K562 (cell line): Measurements from ENCODE around the gene EFCAB10. TPM values are rescaled to one million over a fixed set of nuclear protein-coding genes. Genes with fewer than 3 reads are reported as not detected.
A peak's percentile ranks its signal among the peaks of the same experiment; 100 is the strongest.

Experiments used
- PRDM10 ChIP-seq: fragments of 450-650 bp; IDR thresholded peaks from 2 replicates; pipeline ENCODE4 v1.6.1; 2018; ENCODE audit not compliant: partially characterized antibody
- TEAD4 ChIP-seq, 2 experiments: sonication (generic) in 1 of 2; formaldehyde crosslinking in 1 of 2; IDR thresholded peaks; 2 replicates each; pipeline versions ENCODE4 v1.6.1 to v1.8.0; 2012 to 2022; ENCODE audit warnings: borderline replicate concordance in 1 of 2, inconsistent platforms in 1 of 2, low read length in 1 of 2, mild to moderate bottlenecking in 1 of 2, missing genetic modification reagents in 1 of 2
- TRIM24 ChIP-seq, 2 experiments: fragments of 450-650 bp; IDR thresholded peaks; 2 replicates each; pipeline ENCODE4 v1.6.1; 2016
- VEZF1 ChIP-seq: fragments of 200-800 bp; sonication (Bioruptor generic); IDR thresholded peaks from 2 replicates; pipeline ENCODE4 v1.6.1; 2017; ENCODE audit warnings: missing genetic modification characterization, missing compliant biosample characterization
- ZNF407 ChIP-seq: fragments of 450-650 bp; IDR thresholded peaks from 2 replicates; pipeline ENCODE4 v1.6.1; 2016; ENCODE audit warnings: low read depth
- ZNF436 ChIP-seq: fragments of 250-450, 450-650 bp; sonication (Bioruptor Pico); formaldehyde crosslinking; IDR thresholded peaks from 2 replicates; pipeline ENCODE4 v1.7.0; 2020; ENCODE audit warnings: mild to moderate bottlenecking
- ZNF592 ChIP-seq: fragments of 450-650 bp; IDR thresholded peaks from 2 replicates; pipeline ENCODE4 v1.6.1; 2017; ENCODE audit warnings: antibody characterized with exemption, mild to moderate bottlenecking
- polyA plus RNA-seq, 8 experiments: library from polyadenylated mRNA; depleted of rRNA in 4 of 8; stranded (reverse) in 5 of 8; unstranded in 3 of 8; fragments of >200 nt; fragmentation: Nextera tagmentation in 2 of 8; fragmentation: Illumina TruSeq in 1 of 8; extraction: Ambion mirVana in 2 of 8; extraction: Trizol in 1 of 8; gene quantifications; 2 replicates each; pipeline versions ENCODE4 v1.2.1 to v1.2.3, GENCODE V29; 2011 to 2014; ENCODE audit warnings: inconsistent platforms in 1 of 8, missing spikeins in 1 of 8
- total RNA-seq, 7 experiments: library from RNA; depleted of rRNA in 6 of 7; stranded (reverse); fragments of >200 nt in 6 of 7; fragmentation: Illumina TruSeq in 2 of 7; extraction: Trizol in 2 of 7; gene quantifications; 2 replicates each; pipeline versions ENCODE4 v1.2.1 to v1.2.3, GENCODE V29; 2011 to 2021; ENCODE audit warnings: low replicate concordance in 1 of 7

The EFCAB10 gene
- total and polyA plus RNA-seq, 9 of the 15 experiments (the other 6 are each of a cell fraction or from before 2014, with no cell fraction given) = 5.0 to 21.4 (median 16.8) TPM

- TF ChIP-seq ZNF407 (no peak), TRIM24 (IDR thresholded peaks at IDR 0.05) (no peak), ZNF436 (CRISPR knock-in tag) (no peak), TEAD4 (IDR thresholded peaks at IDR 0.05; ENCODE audit: low read length) (no peak; the same call in 1 of the 2 replicates), TEAD4 (CRISPR knock-in tag; IDR thresholded peaks at IDR 0.05; ENCODE audit: borderline replicate concordance) (peak; percentile 92; the same call in 1 of the 2 replicates), VEZF1 (CRISPR knock-in tag) (no peak; the same call in 1 of the 2 replicates), ZNF592 (peak; percentile 63; the same call in 1 of the 2 replicates), PRDM10 (peak; percentile 13)
These were observed 60.1 kb downstream of the EFCAB10 start (continued) for GRCh38 chr7:105521027-105521716.
